ENCODE measurements around the gene LYG2. TPM values are rescaled to one million over a fixed set of nuclear protein-coding genes. Genes with fewer than 3 reads are reported as not detected.
"Not testable (repeated sequence)": the region's sequence is repeated elsewhere in the genome, so short reads cannot be mapped to it uniquely, and the experiment has no call there.

The LYG2 gene
- total and polyA plus RNA-seq, 4 experiments from 2014 or later, result not detected

GRCh38 chr2:99200076-99200800 lies 55.2 kb downstream of the LYG2 start:
- Histone ChIP-seq H3K27me3 (ENCODE audit: insufficient read depth, low read length) (no peaks in the 10 kb centered on the region), H3K9me3 (ENCODE audit: control insufficient read depth in 1 of 2, low read length in 2 of 2) (no peaks in the 10 kb centered on the region), H3K36me3 (ENCODE audit: insufficient read depth, low read length) (peaks cover 26% of the 10 kb centered on the region), H3K4me3 (ENCODE audit: low read length in 2 of 2) (no peak overlapping the region), H3K27ac (ENCODE audit: low read depth, low read length) (no peak overlapping the region), H3K4me1 (ENCODE audit: insufficient read depth, low read length) (no peaks in the 10 kb centered on the region)
- H3K27ac Mint-ChIP-seq, result peak overlapping the region in 5 of 7 donors; percentile 22 to 81 (median 65)
- peaks cover 0 to 3% (median 0%) of the 10 kb centered on the region in 8 donors for H3K9me3 Mint-ChIP-seq
- H3K27me3 Mint-ChIP-seq, result no peaks in the 10 kb centered on the region
- intact Hi-C loops (cut with micrococcal nuclease), result no loop called here
- CTCF ChIA-PET (ENCODE audit: partially characterized antibody), result no interaction called here
- H3K36me3 Mint-ChIP-seq, result peaks cover 8 to 27% of the 10 kb centered on the region in 2 donors
- peaks cover 0 to 4% (median under 1%) of the 10 kb centered on the region in 4 donors for H3K4me1 Mint-ChIP-seq
- DNase-seq, result no peak
- POLR2A ChIA-PET (ENCODE audit: partially characterized antibody), result no interaction called here
- H3K4me3 Mint-ChIP-seq, result no peak overlapping the region

- no peaks in the 10 kb centered on the region for H3K27me3 Mint-ChIP-seq
- H3K36me3 Mint-ChIP-seq, result peaks cover 12 to 32% of the 10 kb centered on the region in 2 donors
- H3K27ac ChIP-seq (ENCODE audit: low read depth, low read length), result no peak overlapping the region
- intact Hi-C loops (cut with micrococcal nuclease), result no loop called here
- H3K4me1 ChIP-seq (ENCODE audit: insufficient read depth, low read length), result no peaks in the 10 kb centered on the region
- CTCF ChIA-PET (ENCODE audit: partially characterized antibody), result no interaction called here
- H3K27me3 ChIP-seq (ENCODE audit: insufficient read depth, low read length), result no peaks in the 10 kb centered on the region
- H3K4me1 Mint-ChIP-seq, result peaks cover 0 to 4% (median under 1%) of the 10 kb centered on the region in 4 donors
- POLR2A ChIA-PET (ENCODE audit: partially characterized antibody), result interaction anchor here (0.6 kb wide), 1 partner anchor 547 kb away, joined by 3 read pairs; no protein-coding TSS in a partner anchor
- H3K36me3 ChIP-seq (ENCODE audit: insufficient read depth, low read length), result peaks cover 27% of the 10 kb centered on the region
- no peak overlapping the region for H3K4me3 ChIP-seq (ENCODE audit: low read length in 2 of 2)
- no peak overlapping the region for H3K4me3 Mint-ChIP-seq
- H3K9me3 ChIP-seq (ENCODE audit: control insufficient read depth in 1 of 2, low read length in 2 of 2), result no peaks in the 10 kb centered on the region
- peak overlapping the region in 5 of 7 donors; percentile 20 to 73 (median 46) for H3K27ac Mint-ChIP-seq
- no peak for DNase-seq
- peaks cover 0 to 3% (median 0%) of the 10 kb centered on the region in 8 donors for H3K9me3 Mint-ChIP-seq
These were observed 57.2 kb downstream of the LYG2 start for GRCh38 chr2:99198103-99198841.

GRCh38 chr2:99192364-99192763 lies 63.1 kb downstream of the LYG2 start:
- DNase-seq; H3K4me1 ChIP-seq (ENCODE audit: insufficient read depth, low read length); H3K9me3 Mint-ChIP-seq; H3K4me3 ChIP-seq (ENCODE audit: low read length in 2 of 2); H3K27ac ChIP-seq (ENCODE audit: low read depth, low read length); H3K27me3 Mint-ChIP-seq; intact Hi-C loops (cut with micrococcal nuclease); H3K9me3 ChIP-seq (ENCODE audit: control insufficient read depth in 1 of 2, low read length in 2 of 2); POLR2A ChIA-PET (ENCODE audit: partially characterized antibody); H3K4me3 Mint-ChIP-seq; CTCF ChIA-PET (ENCODE audit: partially characterized antibody); H3K27me3 ChIP-seq (ENCODE audit: insufficient read depth, low read length): not testable (repeated sequence)
- Mint-ChIP-seq H3K27ac (peak overlapping the region in 1 of 7 donors; percentile 22), H3K4me1 (peaks cover 4 to 17% (median 8%) of the 10 kb centered on the region in 4 donors), H3K36me3 (peaks cover 46 to 74% of the 10 kb centered on the region in 2 donors)
- H3K36me3 ChIP-seq (ENCODE audit: insufficient read depth, low read length), result peaks cover 25% of the 10 kb centered on the region

Other genes starting within 250 kb of the LYG2 start
- gene C2orf15, start 114.0 kb downstream of the LYG2 start, total RNA-seq, result 1 to 10 TPM; 2.3 to 3.2 TPM
- 1 to 10 TPM; 4.7 to 4.9 TPM for gene C2orf15, start 114.0 kb downstream of the LYG2 start, polyA plus RNA-seq
- gene TSGA10, start 100.7 kb downstream of the LYG2 start, total RNA-seq, result 10 to 100 TPM; 20.7 to 22.6 TPM
- 10 to 100 TPM; 17.0 to 17.3 TPM for gene TSGA10, start 100.7 kb downstream of the LYG2 start, polyA plus RNA-seq
- gene LIPT1, start 100.7 kb downstream of the LYG2 start, total RNA-seq, result 10 to 100 TPM; 23.4 to 24.4 TPM
- gene LIPT1, start 100.7 kb downstream of the LYG2 start, polyA plus RNA-seq, result 10 to 100 TPM; 20.5 to 25.6 TPM
- 10 to 100 TPM; 79.1 to 84.3 TPM for gene MITD1, start 74.6 kb downstream of the LYG2 start, total RNA-seq
- gene MITD1, start 74.6 kb downstream of the LYG2 start, polyA plus RNA-seq, result 10 to 100 TPM; 54.7 to 73.9 TPM
- 10 to 100 TPM; 20.2 to 22.7 TPM for gene MRPL30, start 74.5 kb downstream of the LYG2 start, total RNA-seq
- 10 to 100 TPM; 12.4 to 17.0 TPM for gene MRPL30, start 74.5 kb downstream of the LYG2 start, polyA plus RNA-seq
- gene LYG1, start 45.5 kb upstream of the LYG2 start, total RNA-seq, result 1 to 10 TPM; 2.5 to 3.3 TPM
- gene LYG1, start 45.5 kb upstream of the LYG2 start, polyA plus RNA-seq, result under 1 TPM in 1 of 2 donors, not detected in 1; 0.52 TPM
- 10 to 100 TPM; 24.7 to 31.1 TPM for gene TXNDC9, start 80.7 kb upstream of the LYG2 start, total RNA-seq
- 10 to 100 TPM; 56.3 to 63.0 TPM for gene TXNDC9, start 80.7 kb upstream of the LYG2 start, polyA plus RNA-seq
- 10 to 100 TPM; 36.2 to 44.2 TPM for gene EIF5B, start 81.7 kb upstream of the LYG2 start, total RNA-seq
- gene EIF5B, start 81.7 kb upstream of the LYG2 start, polyA plus RNA-seq, result 10 to 100 TPM in 1 of 2 donors, 1 to 10 TPM in 1; 1.8 to 16.7 TPM
- gene REV1, start 234.4 kb upstream of the LYG2 start, total RNA-seq, result 10 to 100 TPM; 60.1 to 62.0 TPM
- gene REV1, start 234.4 kb upstream of the LYG2 start, polyA plus RNA-seq, result 10 to 100 TPM; 17.0 to 22.3 TPM

Data from CD4-positive, alpha-beta memory T cell (primary cell).